Glutamatergic neuron (in vitro differentiated cells): Measurements from ENCODE around the gene NRG3. TPM values are rescaled to one million over a fixed set of nuclear protein-coding genes. Genes with fewer than 3 reads are reported as not detected.

Source experiments
- DNase-seq: peaks from one replicate; pipeline ENCODE4 v3.0.0; 2022
- H3K27ac Mint-ChIP-seq: one replicate; pipeline ENCODE4 v1.8.0; 2020; ENCODE audit warnings: mild to moderate bottlenecking, mixed read lengths, inconsistent platforms; ENCODE audit not compliant: unreplicated experiment
- H3K27me3 Mint-ChIP-seq: one replicate; pipeline ENCODE4 v1.8.0; 2020; ENCODE audit warnings: mild to moderate bottlenecking, moderate library complexity, mixed read lengths, inconsistent platforms; ENCODE audit not compliant: unreplicated experiment
- H3K36me3 Mint-ChIP-seq: one replicate; pipeline ENCODE4 v1.8.0; 2020; ENCODE audit warnings: mild to moderate bottlenecking, mixed read lengths, inconsistent platforms; ENCODE audit not compliant: unreplicated experiment
- H3K4me1 Mint-ChIP-seq: one replicate; pipeline ENCODE4 v1.8.0; 2020; ENCODE audit warnings: mild to moderate bottlenecking, low read depth, mixed read lengths, inconsistent platforms; ENCODE audit not compliant: unreplicated experiment
- H3K4me3 Mint-ChIP-seq: one replicate; pipeline ENCODE4 v1.8.0; 2020; ENCODE audit warnings: mild to moderate bottlenecking, mixed read lengths, inconsistent platforms; ENCODE audit not compliant: unreplicated experiment
- H3K9me3 Mint-ChIP-seq: one replicate; pipeline ENCODE4 v1.8.0; 2020; ENCODE audit warnings: mild to moderate bottlenecking, moderate library complexity, mixed read lengths, inconsistent platforms; ENCODE audit not compliant: unreplicated experiment
- total RNA-seq: library from RNA; stranded (reverse); fragmentation: NEBNext Ultra II Directional; extraction: Animal tissue kit (Norgen Biotek cat#: 25700); gene quantifications from one replicate; pipeline ENCODE4 v1.2.1, GENCODE V29; 2021; ENCODE audit not compliant: unreplicated experiment
- TF ChIP-seq, protein P1 (sequence below): fragments of 200-600 bp; sonication (generic); IDR thresholded peaks from one replicate; pipeline ENCODE4 v1.5.0; 2021; ENCODE audit not compliant: partially characterized antibody, unreplicated experiment

NRG3 gene
- total RNA-seq, 1 donor from 2014 or later: 3.2 TPM

DNA sequence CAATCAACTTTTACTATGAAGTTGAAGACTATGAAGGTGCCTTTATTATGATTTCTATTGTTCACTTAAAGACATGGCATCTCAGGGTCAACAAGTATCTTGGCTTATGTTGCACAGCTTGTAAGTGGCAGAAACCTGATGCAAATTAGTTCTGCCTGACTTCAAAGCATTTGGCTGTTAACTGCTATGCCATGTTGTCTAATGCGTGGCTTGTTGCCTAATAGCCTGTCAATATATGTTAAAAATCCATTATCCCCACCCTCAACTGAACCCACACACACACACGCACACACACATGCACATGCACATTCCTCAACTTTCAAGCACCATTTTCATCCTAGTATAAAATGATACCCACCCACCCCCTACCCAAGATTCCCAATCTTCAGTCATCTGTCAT is 217.1 kb downstream of the NRG3 start:
- no peak overlapping the region for H3K4me3 Mint-ChIP-seq
- no peaks in the 10 kb centered on the region for H3K4me1 Mint-ChIP-seq
- TF ChIP-seq, protein P1, sequence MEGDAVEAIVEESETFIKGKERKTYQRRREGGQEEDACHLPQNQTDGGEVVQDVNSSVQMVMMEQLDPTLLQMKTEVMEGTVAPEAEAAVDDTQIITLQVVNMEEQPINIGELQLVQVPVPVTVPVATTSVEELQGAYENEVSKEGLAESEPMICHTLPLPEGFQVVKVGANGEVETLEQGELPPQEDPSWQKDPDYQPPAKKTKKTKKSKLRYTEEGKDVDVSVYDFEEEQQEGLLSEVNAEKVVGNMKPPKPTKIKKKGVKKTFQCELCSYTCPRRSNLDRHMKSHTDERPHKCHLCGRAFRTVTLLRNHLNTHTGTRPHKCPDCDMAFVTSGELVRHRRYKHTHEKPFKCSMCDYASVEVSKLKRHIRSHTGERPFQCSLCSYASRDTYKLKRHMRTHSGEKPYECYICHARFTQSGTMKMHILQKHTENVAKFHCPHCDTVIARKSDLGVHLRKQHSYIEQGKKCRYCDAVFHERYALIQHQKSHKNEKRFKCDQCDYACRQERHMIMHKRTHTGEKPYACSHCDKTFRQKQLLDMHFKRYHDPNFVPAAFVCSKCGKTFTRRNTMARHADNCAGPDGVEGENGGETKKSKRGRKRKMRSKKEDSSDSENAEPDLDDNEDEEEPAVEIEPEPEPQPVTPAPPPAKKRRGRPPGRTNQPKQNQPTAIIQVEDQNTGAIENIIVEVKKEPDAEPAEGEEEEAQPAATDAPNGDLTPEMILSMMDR: no peak

DNA sequence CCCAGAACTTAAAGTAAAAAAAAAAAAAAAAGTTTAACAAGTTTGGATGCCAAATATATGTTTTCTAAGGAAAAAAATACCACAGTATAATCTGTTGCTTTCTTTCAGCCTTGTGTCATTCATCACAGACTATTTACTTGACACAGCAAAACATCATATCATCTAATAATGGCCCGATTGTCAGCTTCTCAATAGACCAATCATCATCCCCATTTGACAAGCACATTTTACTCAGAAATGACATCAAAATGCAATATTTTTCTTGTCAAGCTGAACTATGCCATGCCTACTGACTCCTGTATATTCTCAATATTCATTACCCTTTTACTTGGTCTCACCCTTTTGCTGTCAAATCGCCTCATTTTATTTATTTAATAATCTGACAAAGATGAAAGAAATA is 249.7 kb downstream of the NRG3 start:
- Mint-ChIP-seq H3K27ac (no peak overlapping the region), H3K4me3 (no peak overlapping the region), H3K4me1 (no peaks in the 10 kb centered on the region), H3K27me3 (no peaks in the 10 kb centered on the region), H3K9me3 (no peaks in the 10 kb centered on the region), H3K36me3 (no peaks in the 10 kb centered on the region)
- TF ChIP-seq, protein P1: no peak
- DNase-seq: no peak

More for the DNA sequence above, 217.1 kb downstream of the NRG3 start:
- Mint-ChIP-seq H3K36me3 (no peaks in the 10 kb centered on the region), H3K27me3 (no peaks in the 10 kb centered on the region), H3K9me3 (no peaks in the 10 kb centered on the region), H3K27ac (no peak overlapping the region)
- DNase-seq: peak; percentile 42

DNA sequence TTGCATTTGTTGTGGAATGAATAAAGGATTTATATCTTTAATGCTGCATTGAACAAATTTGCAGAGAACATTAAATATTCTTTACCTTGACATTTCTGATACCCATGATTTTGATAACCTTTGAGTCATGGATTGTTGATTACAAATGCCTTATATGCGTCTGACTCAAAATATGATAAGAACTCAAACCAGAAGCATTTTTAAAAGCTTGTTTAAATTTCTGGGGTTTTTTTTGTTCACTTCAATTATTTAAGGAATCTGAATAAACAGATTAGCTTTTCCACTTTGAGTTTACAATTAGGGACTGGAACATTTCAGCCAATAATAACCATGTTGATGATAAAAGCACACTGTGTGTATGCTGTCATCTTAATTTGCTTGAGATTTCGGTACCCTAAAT is 253.5 kb downstream of the NRG3 start:
- Mint-ChIP-seq H3K4me1 (no peaks in the 10 kb centered on the region), H3K36me3 (no peaks in the 10 kb centered on the region), H3K9me3 (peaks cover 2% of the 10 kb centered on the region), H3K4me3 (no peak overlapping the region), H3K27ac (no peak overlapping the region), H3K27me3 (no peaks in the 10 kb centered on the region)
- DNase-seq: no peak
- TF ChIP-seq, protein P1: no peak

DNA sequence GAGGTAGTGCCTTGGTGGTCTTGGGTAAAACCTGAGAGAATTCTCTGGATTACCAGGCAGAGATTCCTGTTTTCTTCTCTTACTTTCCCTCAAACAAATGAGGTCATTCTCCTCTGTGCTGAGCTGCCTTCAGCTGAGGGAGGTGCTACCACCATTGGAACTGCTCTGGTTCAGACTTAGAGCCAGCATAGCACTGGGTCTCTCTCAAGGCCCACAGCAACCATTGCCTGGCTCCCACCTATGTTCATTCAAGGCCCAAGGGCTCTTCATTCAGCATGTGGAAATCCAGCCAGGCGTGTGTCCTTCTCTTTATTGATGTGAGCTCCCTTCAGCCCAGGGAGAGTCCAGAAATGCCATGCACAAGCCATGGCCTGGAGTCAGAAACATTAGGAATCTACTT is 261.1 kb downstream of the NRG3 start:
- Mint-ChIP-seq H3K9me3 (peaks cover 2% of the 10 kb centered on the region), H3K27ac (no peak overlapping the region), H3K36me3 (no peaks in the 10 kb centered on the region), H3K4me3 (no peak overlapping the region), H3K4me1 (no peaks in the 10 kb centered on the region), H3K27me3 (no peaks in the 10 kb centered on the region)
- DNase-seq: no peak
- TF ChIP-seq, protein P1: no peak

DNA sequence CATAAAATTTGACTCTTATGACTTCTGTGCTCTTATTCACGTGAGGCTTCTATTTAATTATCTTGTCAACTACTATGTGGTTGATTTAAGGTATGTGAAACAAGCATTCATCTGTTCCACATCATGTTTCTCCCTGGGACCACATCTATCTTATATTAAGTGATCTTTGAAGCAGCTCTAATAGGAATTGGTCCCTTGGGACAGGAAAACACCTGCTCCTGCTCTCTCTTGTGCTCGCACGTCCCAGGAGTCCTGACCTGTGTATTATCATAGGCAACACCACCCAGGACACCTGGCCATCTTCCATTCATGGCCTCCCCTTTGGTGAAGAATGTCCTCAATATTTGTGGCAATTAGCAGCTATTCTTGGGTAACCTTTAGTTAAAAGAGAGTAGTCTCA is 269.2 kb downstream of the NRG3 start:
- H3K4me1 Mint-ChIP-seq: peaks cover 2% of the 10 kb centered on the region
- no peaks in the 10 kb centered on the region for H3K36me3 Mint-ChIP-seq
- TF ChIP-seq, protein P1: no peak
- DNase-seq: no peak
- H3K27ac Mint-ChIP-seq: no peak overlapping the region
- H3K4me3 Mint-ChIP-seq: no peak overlapping the region
- H3K27me3 Mint-ChIP-seq: no peaks in the 10 kb centered on the region
- H3K9me3 Mint-ChIP-seq: peaks cover 3% of the 10 kb centered on the region
